H1 (cell line): ENCODE data around the gene PTGFR. TPM values are rescaled to one million over a fixed set of nuclear protein-coding genes. Genes with fewer than 3 reads are reported as not detected.

ENCODE experiments used
- CTCF ChIA-PET: fragments of 300-600 bp; sonication (Branson Sonifier 250); formaldehyde crosslinking; loops from one replicate; lab custom pipeline; 2021; ENCODE audit not compliant: partially characterized antibody; lab: Charles Lee
- POLR2A ChIA-PET: fragments of 300-600 bp; sonication (Branson Sonifier 250); formaldehyde crosslinking; loops from one replicate; lab custom pipeline; 2021; ENCODE audit warnings: inconsistent platforms; ENCODE audit not compliant: partially characterized antibody; lab: Charles Lee
- DNase-seq, 2 experiments: peaks; one replicate each; pipeline versions ENCODE4 v3.0.0 to v3.0.0-alpha.2; 2010 to 2022; ENCODE audit warnings: low spot score in 2 of 2, low read depth in 1 of 2, mixed read lengths in 1 of 2
- FAIRE-seq: peaks from 2 replicates; lab custom pipeline; 2011; peaks lifted over from hg19 to GRCh38; lab: Jason Lieb, UNC
- H2AFZ ChIP-seq: 2 replicates; pipeline ENCODE4 v1.8.1; 2012; ENCODE audit warnings: low read length, inconsistent platforms
- H2AK5ac ChIP-seq: 2 replicates; pipeline ENCODE4 v1.6.1; 2013; ENCODE audit warnings: low read depth, low read length
- H2BK120ac ChIP-seq: replicated peaks from 2 replicates; pipeline ENCODE3; 2013; ENCODE audit warnings: low read depth, low read length, inconsistent platforms
- H2BK12ac ChIP-seq: 2 replicates; pipeline ENCODE4 v1.6.1; 2013; ENCODE audit warnings: low read depth, low read length
- H2BK15ac ChIP-seq: 2 replicates; pipeline ENCODE4 v1.6.1; 2013; ENCODE audit warnings: low read length
- H2BK20ac ChIP-seq: 2 replicates; pipeline ENCODE4 v1.6.1; 2013; ENCODE audit warnings: low read length
- H2BK5ac ChIP-seq: 2 replicates; pipeline ENCODE4 v1.6.1; 2013; ENCODE audit warnings: low read depth, low read length
- H3K14ac ChIP-seq: 2 replicates; pipeline ENCODE4 v1.6.1; 2013; ENCODE audit warnings: inconsistent platforms; ENCODE audit not compliant: insufficient read length
- H3K18ac ChIP-seq: 2 replicates; pipeline ENCODE4 v1.6.1; 2013; ENCODE audit warnings: low read length; ENCODE audit errors: extremely low read depth
- H3K23ac ChIP-seq: 2 replicates; pipeline ENCODE4 v1.6.1; 2013; ENCODE audit warnings: inconsistent platforms; ENCODE audit not compliant: insufficient read length
- H3K23me2 ChIP-seq: 2 replicates; pipeline ENCODE4 v1.6.1; 2013; ENCODE audit warnings: low read depth, low read length
- H3K27ac ChIP-seq: 2 replicates; pipeline ENCODE4 v1.6.1; 2011; ENCODE audit warnings: low read depth, low read length, inconsistent platforms
- H3K27me3 ChIP-seq, 4 experiments: replicated peaks in 1 of 4; 1 replicate in 1 of 4; 2 replicates in 3 of 4; pipeline versions ENCODE4 v1.6.1 to v1.8.1; 2011 to 2013; ENCODE audit warnings: low read length in 3 of 4, mild to moderate bottlenecking in 3 of 4, inconsistent platforms in 2 of 4, mixed read lengths in 2 of 4, moderate library complexity in 1 of 4; ENCODE audit not compliant: control insufficient read depth in 3 of 4, insufficient read depth in 3 of 4; ENCODE audit errors: extremely low read depth in 1 of 4
- H3K36me3 ChIP-seq, 4 experiments: 2 replicates each; pipeline versions ENCODE4 v1.6.1 to v1.8.1; 2011 to 2013; ENCODE audit warnings: mild to moderate bottlenecking in 4 of 4, low read length in 3 of 4, moderate library complexity in 2 of 4, control low read depth in 1 of 4, inconsistent platforms in 1 of 4; ENCODE audit not compliant: insufficient read depth in 4 of 4, control insufficient read depth in 2 of 4
- H3K4ac ChIP-seq: replicated peaks from 2 replicates; pipeline ENCODE3; 2013; ENCODE audit warnings: low read length, low read depth, mixed read lengths, inconsistent platforms; ENCODE audit not compliant: insufficient read length
- H3K4me1 ChIP-seq, 4 experiments: replicated peaks in 1 of 4; 1 replicate in 1 of 4; 2 replicates in 3 of 4; pipeline versions ENCODE4 v1.6.1 to v1.8.1; 2011 to 2013; ENCODE audit warnings: low read length in 3 of 4, inconsistent platforms in 2 of 4, mixed read lengths in 1 of 4; ENCODE audit not compliant: insufficient read depth in 4 of 4, control insufficient read depth in 3 of 4
- H3K4me2 ChIP-seq, 2 experiments: 2 replicates each; pipeline versions ENCODE4 v1.6.1 to v1.8.1; 2011 to 2013; ENCODE audit warnings: low read depth in 2 of 2, low read length in 2 of 2, control low read depth in 1 of 2, inconsistent platforms in 1 of 2, mild to moderate bottlenecking in 1 of 2; ENCODE audit not compliant: insufficient read depth in 1 of 2
- H3K4me3 ChIP-seq, 4 experiments: fragments of 200-600, 300-600 bp in 1 of 4; sonication (generic), shearing (Covaris generic), sonication (Bioruptor Twin) in 1 of 4; 2 replicates each; pipeline versions ENCODE4 v1.5.1 to v1.8.1; 2011 to 2016; ENCODE audit warnings: low read length in 4 of 4, low read depth in 3 of 4, control low read depth in 2 of 4, inconsistent platforms in 2 of 4, mild to moderate bottlenecking in 2 of 4, mixed read lengths in 1 of 4, moderate library complexity in 1 of 4; ENCODE audit not compliant: insufficient read depth in 2 of 4; ENCODE audit errors: extremely low read depth in 1 of 4
- H3K56ac ChIP-seq: replicated peaks from 2 replicates; pipeline ENCODE3; 2013; ENCODE audit warnings: low read depth, mild to moderate bottlenecking, mixed read lengths, low read length, inconsistent platforms; ENCODE audit not compliant: insufficient read length
- H3K79me1 ChIP-seq: 2 replicates; pipeline ENCODE4 v1.6.1; 2013; ENCODE audit warnings: low read depth, low read length, control low read depth
- H3K79me2 ChIP-seq, 2 experiments: 2 replicates each; pipeline versions ENCODE4 v1.6.1 to v1.8.1; 2012 to 2013; ENCODE audit warnings: low read length in 2 of 2, mild to moderate bottlenecking in 2 of 2, inconsistent platforms in 1 of 2; ENCODE audit not compliant: insufficient read depth in 2 of 2, control insufficient read depth in 1 of 2
- H3K9ac ChIP-seq, 4 experiments: replicated peaks in 1 of 4; 1 replicate in 1 of 4; 2 replicates in 3 of 4; pipeline versions ENCODE4 v1.6.1 to v1.8.1; 2011 to 2013; ENCODE audit warnings: low read depth in 3 of 4, low read length in 3 of 4, control low read depth in 2 of 4, mild to moderate bottlenecking in 2 of 4, moderate library complexity in 2 of 4, inconsistent platforms in 1 of 4; ENCODE audit errors: extremely low read depth in 1 of 4
- H3K9me3 ChIP-seq, 2 experiments: 2 replicates each; pipeline versions ENCODE4 v1.6.1 to v1.8.1; 2012 to 2013; ENCODE audit warnings: mild to moderate bottlenecking in 2 of 2, moderate library complexity in 2 of 2, control low read depth in 1 of 2, inconsistent platforms in 1 of 2, low read depth in 1 of 2, low read length in 1 of 2, mixed read lengths in 1 of 2; ENCODE audit not compliant: insufficient read depth in 2 of 2
- H4K20me1 ChIP-seq, 2 experiments: replicated peaks in 1 of 2; 2 replicates each; pipeline versions ENCODE3 to v1.8.1; 2011 to 2013; ENCODE audit warnings: inconsistent platforms in 2 of 2, low read length in 2 of 2, mild to moderate bottlenecking in 1 of 2; ENCODE audit not compliant: insufficient read depth in 2 of 2, control insufficient read depth in 1 of 2
- H4K5ac ChIP-seq: 2 replicates; pipeline ENCODE4 v1.6.1; 2013; ENCODE audit warnings: low read length, low read depth, mixed read lengths, inconsistent platforms; ENCODE audit not compliant: insufficient read length
- H4K8ac ChIP-seq: 2 replicates; pipeline ENCODE4 v1.8.0; 2013; ENCODE audit warnings: mild to moderate bottlenecking, moderate library complexity, low read length, inconsistent platforms; ENCODE audit not compliant: insufficient read depth; ENCODE audit errors: extremely low read depth
- H4K91ac ChIP-seq: replicated peaks from 2 replicates; pipeline ENCODE3; 2013; ENCODE audit warnings: low read length, mixed read lengths, inconsistent platforms; ENCODE audit not compliant: insufficient read length
- BCL11A ChIP-seq, 2 experiments: IDR thresholded peaks; one replicate each; pipeline ENCODE4 v1.6.1; 2011; ENCODE audit warnings: low read depth in 2 of 2, low read length in 2 of 2, mild to moderate bottlenecking in 2 of 2
- CEBPB ChIP-seq: IDR thresholded peaks from 2 replicates; pipeline ENCODE4 v1.6.1; 2012; ENCODE audit warnings: low read depth, low read length
- FOSL1 ChIP-seq: IDR thresholded peaks from 2 replicates; pipeline ENCODE4 v1.6.1; 2011; ENCODE audit warnings: mild to moderate bottlenecking, low read depth, low read length, moderate library complexity; ENCODE audit not compliant: insufficient read depth
- GABPA ChIP-seq: IDR thresholded peaks from 2 replicates; pipeline ENCODE4 v1.6.1; 2011; ENCODE audit warnings: mild to moderate bottlenecking, low read length, moderate library complexity, borderline replicate concordance; ENCODE audit not compliant: insufficient read depth
- JUND ChIP-seq: IDR thresholded peaks from 2 replicates; pipeline ENCODE4 v1.6.1; 2011; ENCODE audit warnings: mild to moderate bottlenecking, improper control_type of control experiment, low read length
- KDM4A ChIP-seq: IDR thresholded peaks from one replicate; pipeline ENCODE4 v1.7.1; 2012; ENCODE audit warnings: low read depth, mild to moderate bottlenecking, moderate library complexity, low read length, inconsistent platforms; ENCODE audit not compliant: severe bottlenecking
- NRF1 ChIP-seq: IDR thresholded peaks from 2 replicates; pipeline ENCODE4 v1.6.1; 2011; ENCODE audit warnings: mild to moderate bottlenecking, low read depth, low read length, improper control_type of control experiment
- RAD21 ChIP-seq, 2 experiments: IDR thresholded peaks in 1 of 2; conservative IDR thresholded peaks in 1 of 2; 2 replicates each; pipeline ENCODE4 v1.6.1; 2011; ENCODE audit warnings: low read depth in 2 of 2, low read length in 2 of 2, improper control_type of control experiment in 1 of 2, inconsistent platforms in 1 of 2, mild to moderate bottlenecking in 1 of 2, moderate library complexity in 1 of 2
- SIN3A ChIP-seq, 2 experiments: IDR thresholded peaks in 1 of 2; conservative IDR thresholded peaks in 1 of 2; 2 replicates each; pipeline ENCODE4 v1.6.1; 2011 to 2012; ENCODE audit warnings: low read length in 2 of 2, improper control_type of control experiment in 1 of 2, low read depth in 1 of 2, mild to moderate bottlenecking in 1 of 2
- TCF12 ChIP-seq: IDR thresholded peaks from 2 replicates; pipeline ENCODE4 v1.6.1; 2011; ENCODE audit warnings: low read depth, mild to moderate bottlenecking, low read length
- WGBS, 2 experiments: shearing (Covaris generic) in 1 of 2; methylation state at CpG; one replicate each; pipeline versions ENCODE4 v1.1.6 to v1.1.7; 2013 to 2015; ENCODE audit warnings: low lambda C conversion rate in 2 of 2, mixed read lengths in 2 of 2, inconsistent platforms in 1 of 2, low coverage in 1 of 2, missing lambda C conversion rate in 1 of 2; ENCODE audit not compliant: insufficient replicate concordance in 2 of 2, insufficient coverage in 1 of 2, insufficient read length in 1 of 2; ENCODE audit errors: extremely low coverage in 1 of 2, missing lambda C conversion rate in 1 of 2; 5-methylcytosine and 5-hydroxymethylcytosine counted together
- polyA plus RNA-seq, 7 experiments: library from polyadenylated mRNA; depleted of rRNA in 3 of 7; stranded (reverse) in 5 of 7; unstranded in 2 of 7; fragments of >200 nt in 5 of 7; fragments of 200-250 nt in 2 of 7; gene quantifications; 1 replicate in 5 of 7; 2 replicates in 1 of 7; 4 replicates in 1 of 7; pipeline versions ENCODE4 v1.2.1 to v1.2.3, GENCODE V29; 2011 to 2013; ENCODE audit warnings: missing spikeins in 2 of 7, mixed read lengths in 2 of 7
- total RNA-seq: library from RNA; stranded (reverse); fragmentation: NEBNext Ultra II Directional; extraction: Animal tissue kit (Norgen Biotek cat#: 25700); gene quantifications from 2 replicates; pipeline ENCODE4 v1.2.1, GENCODE V29; 2021
- TF ChIP-seq, protein P1 (sequence below): IDR thresholded peaks from 2 replicates; pipeline ENCODE4 v1.6.1; 2012; ENCODE audit warnings: inconsistent platforms
- TF ChIP-seq, protein P2 (sequence below): IDR thresholded peaks from 2 replicates; pipeline ENCODE4 v1.6.1; 2011; ENCODE audit warnings: low read depth, mild to moderate bottlenecking, low read length; ENCODE audit not compliant: insufficient read depth

PTGFR gene
- total and polyA plus RNA-seq, 2 of the 8 experiments (the other 6 are each of a cell fraction or from before 2014, with no cell fraction given), result 0.02 TPM; not detected in 1

DNA sequence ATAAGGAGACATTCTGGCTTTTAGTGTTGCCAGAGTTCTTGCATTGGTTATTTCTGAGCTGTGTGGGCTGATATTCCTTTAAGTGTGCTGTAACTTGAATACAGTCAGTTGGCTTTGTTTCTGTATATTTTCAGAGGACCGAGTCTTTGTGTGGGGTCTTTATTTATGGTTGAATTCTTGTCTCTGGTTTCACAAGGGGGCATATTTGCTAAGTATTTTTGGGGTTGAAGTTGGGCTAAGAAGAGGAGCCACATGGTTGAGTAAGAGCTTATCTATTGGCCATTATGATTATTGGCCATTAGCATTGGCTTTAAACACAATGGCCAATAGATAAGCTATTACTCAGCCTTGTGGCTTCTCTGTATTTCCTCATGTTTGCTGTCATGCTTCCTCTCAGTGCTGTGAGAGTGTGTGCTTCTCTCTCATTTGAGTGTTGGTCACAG, 26.3 kb upstream of the PTGFR start:
- TF ChIP-seq CEBPB (no peak), JUND (no peak), NRF1 (no peak), FOSL1 (no peak), GABPA (no peak), RAD21 (IDR thresholded peaks at IDR 0.05 in 1 of 2, conservative IDR thresholded peaks at IDR 0.05 in 1 of 2; ENCODE audit: low read depth in 2 of 2, low read length in 2 of 2) (no peak), BCL11A (IDR thresholded peaks at IDR 0.05; ENCODE audit: low read depth in 2 of 2, low read length in 2 of 2) (no peak), KDM4A (no peak), TCF12 (no peak), SIN3A (conservative IDR thresholded peaks at IDR 0.05 in 1 of 2, IDR thresholded peaks at IDR 0.05 in 1 of 2; ENCODE audit: low read depth in 1 of 2, low read length in 2 of 2) (no peak)
- TF ChIP-seq, protein P1, sequence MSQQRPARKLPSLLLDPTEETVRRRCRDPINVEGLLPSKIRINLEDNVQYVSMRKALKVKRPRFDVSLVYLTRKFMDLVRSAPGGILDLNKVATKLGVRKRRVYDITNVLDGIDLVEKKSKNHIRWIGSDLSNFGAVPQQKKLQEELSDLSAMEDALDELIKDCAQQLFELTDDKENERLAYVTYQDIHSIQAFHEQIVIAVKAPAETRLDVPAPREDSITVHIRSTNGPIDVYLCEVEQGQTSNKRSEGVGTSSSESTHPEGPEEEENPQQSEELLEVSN, result no peak
- TF ChIP-seq, protein P2, sequence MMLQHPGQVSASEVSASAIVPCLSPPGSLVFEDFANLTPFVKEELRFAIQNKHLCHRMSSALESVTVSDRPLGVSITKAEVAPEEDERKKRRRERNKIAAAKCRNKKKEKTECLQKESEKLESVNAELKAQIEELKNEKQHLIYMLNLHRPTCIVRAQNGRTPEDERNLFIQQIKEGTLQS, result no peak
- no peak for FAIRE-seq
- Histone ChIP-seq H3K23ac (no peak overlapping the region), H2AK5ac (no peak overlapping the region), H3K27me3 (no peaks in the 10 kb centered on the region), H3K36me3 (no peaks in the 10 kb centered on the region), H3K27ac (no peak overlapping the region), H2BK12ac (no peak overlapping the region), H2AFZ (no peak overlapping the region), H4K20me1 (no peaks in the 10 kb centered on the region), H3K56ac (no peak overlapping the region), H3K9me3 (peaks cover 0 to 8% of the 10 kb centered on the region in 2 experiments; a peak in 1 of 4 replicates), H3K4me2 (no peak overlapping the region), H2BK15ac (no peak overlapping the region), H3K23me2 (no peaks in the 10 kb centered on the region), H3K79me1 (no peaks in the 10 kb centered on the region), H4K5ac (no peak overlapping the region), H3K9ac (no peak overlapping the region), H3K4me1 (no peaks in the 10 kb centered on the region), H2BK120ac (no peak overlapping the region), H3K14ac (no peak overlapping the region), H4K91ac (no peak overlapping the region), H3K4me3 (no peak overlapping the region), H4K8ac (no peak overlapping the region), H3K4ac (no peak overlapping the region), H2BK5ac (no peak overlapping the region), H2BK20ac (no peak overlapping the region), H3K18ac (no peak overlapping the region), H3K79me2 (no peaks in the 10 kb centered on the region)
- CTCF ChIA-PET, result interaction anchor here (1.2 to 1.7 kb wide), 2 partner anchors 130 to 319 kb away, joined by 3 read pairs; no protein-coding TSS in a partner anchor
- 86% methylated on average over 1 of the region's 1 CpG; no CpG with 5 or more reads in 1 of the 2 experiments for WGBS, 2 experiments
- POLR2A ChIA-PET, result no interaction called here
- no peak for DNase-seq
